ENCODE measurements around the gene CORO7. TPM values are rescaled to one million over a fixed set of nuclear protein-coding genes. Genes with fewer than 3 reads are reported as not detected.
A peak's percentile ranks its signal among the peaks of the same experiment; 100 is the strongest.

Gene CORO7
- polyA plus RNA-seq, 2 of the 4 experiments (the other 2 are of a cell fraction): 6.0 to 11.9 TPM

DNA sequence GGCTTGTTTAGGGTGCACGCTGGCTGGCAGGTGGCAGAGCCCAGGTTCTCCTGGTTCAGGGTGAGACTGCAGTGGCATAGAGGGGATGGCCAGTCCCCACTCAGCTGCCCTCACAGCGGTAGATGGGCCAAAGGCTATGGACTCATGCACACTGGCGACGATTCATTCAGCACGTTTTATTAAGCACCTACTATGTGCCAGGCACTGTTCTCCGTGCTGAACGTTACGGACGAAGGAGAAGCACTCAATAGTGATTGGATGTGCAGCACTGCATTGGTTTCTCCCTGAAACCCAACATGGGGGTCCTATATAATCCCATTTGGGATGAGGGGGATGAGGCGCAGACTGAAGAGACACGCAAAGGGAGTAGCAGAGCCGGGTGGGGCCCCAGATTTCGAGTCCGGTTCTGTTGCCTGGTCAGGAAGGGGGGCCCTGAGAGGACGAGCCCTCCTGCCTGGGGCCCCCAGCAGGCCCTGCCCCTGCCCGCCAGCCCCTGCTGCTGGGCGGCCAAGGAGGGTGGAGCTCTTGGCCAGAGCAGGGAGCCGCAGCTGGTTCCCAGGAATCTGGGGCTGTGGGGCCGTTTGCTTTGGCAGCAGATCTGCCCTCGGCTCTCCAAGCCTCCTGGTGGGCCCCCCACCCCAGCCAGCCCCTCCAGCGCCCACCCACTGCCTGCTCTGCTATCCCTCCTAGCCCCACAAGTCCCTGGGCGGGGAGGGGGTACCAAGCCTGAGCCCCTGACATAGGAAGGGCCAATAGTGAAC, 91.7 kb downstream of the CORO7 start:
- FAIRE-seq (no peak), DNase-seq (ENCODE audit: low read depth in 1 of 2, low spot score in 1 of 2) (no peak), ATAC-seq (no peak; a peak in 2 of 6 replicates)
- no peaks in the 10 kb centered on the region for H3K9me3 ChIP-seq
- H3K4me2 ChIP-seq: peak overlapping the region; percentile 93
- ChIA-PET CTCF (interaction anchor here (0.6 to 22.8 kb wide), 12 partner anchors 11 to 79 kb away, joined by 3 to 423 read pairs (median 6); partner anchors contain the start of gene GLIS2), POLR2A (interaction anchor here (0.7 to 2.5 kb wide), 4 partner anchors 9 to 53 kb away, joined by 4 to 11 read pairs (median 8); partner anchors contain the start of gene GLIS2)
- H3K4me1 ChIP-seq: peaks cover 90% of the 10 kb centered on the region
- H3K27ac ChIP-seq: peak overlapping the region; percentile 78 to 96
- no peak overlapping the region for H3K4me3 ChIP-seq
- 83% methylated on average over 19 of the region's 22 CpGs for WGBS (ENCODE audit: missing lambda C conversion rate)
- no peak for TF ChIP-seq BHLHE40 (IDR thresholded peaks at IDR 0.05; ENCODE audit: low read depth, low read length)
- TF ChIP-seq CBX8 (IDR thresholded peaks at IDR 0.05): no peak
- TF ChIP-seq TFCP2L1 (CRISPR knock-in tag; IDR thresholded peaks at IDR 0.05): no peak
- TF ChIP-seq ZSCAN20 (CRISPR knock-in tag; IDR thresholded peaks at IDR 0.05): no peak
- TF ChIP-seq, protein P1, sequence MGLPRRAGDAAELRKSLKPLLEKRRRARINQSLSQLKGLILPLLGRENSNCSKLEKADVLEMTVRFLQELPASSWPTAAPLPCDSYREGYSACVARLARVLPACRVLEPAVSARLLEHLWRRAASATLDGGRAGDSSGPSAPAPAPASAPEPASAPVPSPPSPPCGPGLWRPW (IDR thresholded peaks at IDR 0.05): no peak
- no peak for TF ChIP-seq MAZ (IDR thresholded peaks at IDR 0.05; ENCODE audit: borderline replicate concordance, low read depth, low read length)
- no peak for TF ChIP-seq MAFK (IDR thresholded peaks at IDR 0.05; ENCODE audit: partially characterized antibody)
- TF ChIP-seq ZNF302 (CRISPR knock-in tag; IDR thresholded peaks at IDR 0.05): no peak
- TF ChIP-seq SREBF2 (IDR thresholded peaks at IDR 0.05): no peak

DNA sequence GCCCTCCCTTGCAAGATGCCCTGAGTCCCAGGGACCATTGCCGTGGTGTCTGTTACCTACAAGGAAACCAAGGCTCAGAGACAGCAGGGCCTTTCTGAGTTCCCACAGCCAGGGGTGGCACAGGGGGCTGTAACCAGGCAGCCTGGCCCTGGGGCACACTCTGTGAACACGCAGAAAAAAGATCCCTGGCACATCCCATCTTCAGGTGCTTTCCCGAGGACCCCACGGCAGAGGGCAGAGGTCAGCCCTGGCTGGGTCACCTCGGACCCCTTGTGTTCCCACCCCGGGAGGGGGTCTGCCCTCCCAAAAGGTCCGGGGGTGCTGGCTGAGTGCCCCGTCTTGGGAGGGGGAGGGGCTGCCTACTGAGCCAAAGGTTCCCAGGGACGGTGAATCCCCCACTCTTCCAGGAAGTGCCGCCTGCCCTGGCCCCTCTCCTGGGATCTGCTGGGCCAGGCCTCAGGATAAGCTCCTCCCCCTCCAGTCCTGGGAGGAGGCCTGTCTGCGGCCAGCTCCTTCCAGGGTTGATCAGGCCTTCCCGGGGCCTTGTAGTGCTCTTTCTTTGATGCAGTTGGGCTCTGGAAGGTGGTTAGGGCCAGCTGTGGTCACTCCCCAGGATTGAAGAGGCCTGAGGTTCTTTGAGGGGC, 92.4 kb downstream of the CORO7 start:
- TF ChIP-seq, protein P2, sequence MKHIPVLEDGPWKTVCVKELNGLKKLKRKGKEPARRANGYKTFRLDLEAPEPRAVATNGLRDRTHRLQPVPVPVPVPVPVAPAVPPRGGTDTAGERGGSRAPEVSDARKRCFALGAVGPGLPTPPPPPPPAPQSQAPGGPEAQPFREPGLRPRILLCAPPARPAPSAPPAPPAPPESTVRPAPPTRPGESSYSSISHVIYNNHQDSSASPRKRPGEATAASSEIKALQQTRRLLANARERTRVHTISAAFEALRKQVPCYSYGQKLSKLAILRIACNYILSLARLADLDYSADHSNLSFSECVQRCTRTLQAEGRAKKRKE (CRISPR knock-in tag; IDR thresholded peaks at IDR 0.05; ENCODE audit: low read depth): no peak
- TF ChIP-seq HEYL (CRISPR knock-in tag; IDR thresholded peaks at IDR 0.05) (no peak), CBX2 (IDR thresholded peaks at IDR 0.05; ENCODE audit: borderline replicate concordance, low read depth) (no peak), TP53 (CRISPR knock-in tag; IDR thresholded peaks at IDR 0.05) (no peak), RNF2 (IDR thresholded peaks at IDR 0.05; ENCODE audit: borderline replicate concordance, low read depth) (no peak), RFX5 (IDR thresholded peaks at IDR 0.05) (no peak), E2F6 (IDR thresholded peaks at IDR 0.05; ENCODE audit: borderline replicate concordance, low read depth) (no peak), SMC3 (IDR thresholded peaks at IDR 0.05) (no peak), NPAS2 (CRISPR knock-in tag; IDR thresholded peaks at IDR 0.05; ENCODE audit: borderline replicate concordance) (no peak), BHLHE40 (IDR thresholded peaks at IDR 0.05; ENCODE audit: low read depth, low read length) (no peak), CTCF (IDR thresholded peaks at IDR 0.05) (no peak)
- TF ChIP-seq, protein P3, sequence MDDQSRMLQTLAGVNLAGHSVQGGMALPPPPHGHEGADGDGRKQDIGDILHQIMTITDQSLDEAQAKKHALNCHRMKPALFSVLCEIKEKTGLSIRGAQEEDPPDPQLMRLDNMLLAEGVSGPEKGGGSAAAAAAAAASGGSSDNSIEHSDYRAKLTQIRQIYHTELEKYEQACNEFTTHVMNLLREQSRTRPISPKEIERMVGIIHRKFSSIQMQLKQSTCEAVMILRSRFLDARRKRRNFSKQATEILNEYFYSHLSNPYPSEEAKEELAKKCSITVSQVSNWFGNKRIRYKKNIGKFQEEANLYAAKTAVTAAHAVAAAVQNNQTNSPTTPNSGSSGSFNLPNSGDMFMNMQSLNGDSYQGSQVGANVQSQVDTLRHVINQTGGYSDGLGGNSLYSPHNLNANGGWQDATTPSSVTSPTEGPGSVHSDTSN (IDR thresholded peaks at IDR 0.05): no peak
- TF ChIP-seq, protein P4, sequence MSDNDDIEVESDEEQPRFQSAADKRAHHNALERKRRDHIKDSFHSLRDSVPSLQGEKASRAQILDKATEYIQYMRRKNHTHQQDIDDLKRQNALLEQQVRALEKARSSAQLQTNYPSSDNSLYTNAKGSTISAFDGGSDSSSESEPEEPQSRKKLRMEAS (IDR thresholded peaks at IDR 0.05): no peak
- ChIA-PET CTCF (interaction anchor here (0.6 to 22.8 kb wide), 9 partner anchors 11 to 79 kb away, joined by 3 to 423 read pairs (median 6); partner anchors contain the start of gene GLIS2), POLR2A (interaction anchor here (0.7 to 2.5 kb wide), 4 partner anchors 9 to 53 kb away, joined by 4 to 11 read pairs (median 8); partner anchors contain the start of gene GLIS2)
- whole genome bisulfite sequencing (ENCODE audit: missing lambda C conversion rate): 9% methylated on average over 6 of the region's 12 CpGs
- H3K4me1 ChIP-seq: peaks cover 90% of the 10 kb centered on the region
- ATAC-seq (peak; percentile 55 to 77), FAIRE-seq (no peak), DNase-seq (ENCODE audit: low read depth in 1 of 2, low spot score in 1 of 2) (peak; percentile 64 to 79)
- peak overlapping the region; percentile 78 to 96 for H3K27ac ChIP-seq
- H3K9me3 ChIP-seq: no peaks in the 10 kb centered on the region
- peak overlapping the region; percentile 21; the same call in 1 of the 3 replicates for H3K4me3 ChIP-seq
- peak overlapping the region; percentile 93 for H3K4me2 ChIP-seq

Data from A549 (cell line).